Heart left ventricle (tissue), 13 donors: ENCODE data around the gene TXN.

Experiments used
- POLR2A ChIP-seq, 2 donors: fragments of 450-650 bp; IDR thresholded peaks; one replicate each; pipeline ENCODE4 v1.6.1; 2017; ENCODE audit warnings: antibody characterized with exemption in 2 of 2, mild to moderate bottlenecking in 2 of 2, moderate library complexity in 2 of 2
- TF ChIP-seq, protein P1 (sequence below), 12 donors: fragments of 200-600 bp; sonication (generic) in 4 of 12; IDR thresholded peaks; one replicate each; pipeline versions ENCODE4 v1.5.0 to v1.8.0; 2018 to 2022; ENCODE audit warnings: antibody characterized with exemption in 12 of 12, mild to moderate bottlenecking in 5 of 12
- donor health status: ischemic (EF 13 %, LVEDD 7.1; RV severe dilation, severe dysfunction).
- donor health status: DM: no; HTN: yes; CAD: no.
- donor health status: DM: no; HTN: no; CAD: no.
- donor health status: ischemic (EF 25% LVEDD 6.9; RV normal size, moderate dysfunction).
- donor health status: ischemic (EF 25% LVEDD 5.7; RV mildly dilated, moderate dysfunction).
- donor health status: ischemic (EF 35%, LVEDD 5.7; RV mildly dilated, moderate dysfunction).
- donor health status: nonischemic (EF 11% LVEDD 7.7; RV severe dilation, severe dysfunction).
- donor health status: DM: yes; HTN: yes; CAD: no.
- donor health status: PGD.
- donor health status: ischemic (EF 29% LVEDD 5.4; RV normal size, mild dysfunction).
- donor health status: nonischemic (EF 23%, LVEDD 6.1; RV moderate dilation, normal function).

DNA sequence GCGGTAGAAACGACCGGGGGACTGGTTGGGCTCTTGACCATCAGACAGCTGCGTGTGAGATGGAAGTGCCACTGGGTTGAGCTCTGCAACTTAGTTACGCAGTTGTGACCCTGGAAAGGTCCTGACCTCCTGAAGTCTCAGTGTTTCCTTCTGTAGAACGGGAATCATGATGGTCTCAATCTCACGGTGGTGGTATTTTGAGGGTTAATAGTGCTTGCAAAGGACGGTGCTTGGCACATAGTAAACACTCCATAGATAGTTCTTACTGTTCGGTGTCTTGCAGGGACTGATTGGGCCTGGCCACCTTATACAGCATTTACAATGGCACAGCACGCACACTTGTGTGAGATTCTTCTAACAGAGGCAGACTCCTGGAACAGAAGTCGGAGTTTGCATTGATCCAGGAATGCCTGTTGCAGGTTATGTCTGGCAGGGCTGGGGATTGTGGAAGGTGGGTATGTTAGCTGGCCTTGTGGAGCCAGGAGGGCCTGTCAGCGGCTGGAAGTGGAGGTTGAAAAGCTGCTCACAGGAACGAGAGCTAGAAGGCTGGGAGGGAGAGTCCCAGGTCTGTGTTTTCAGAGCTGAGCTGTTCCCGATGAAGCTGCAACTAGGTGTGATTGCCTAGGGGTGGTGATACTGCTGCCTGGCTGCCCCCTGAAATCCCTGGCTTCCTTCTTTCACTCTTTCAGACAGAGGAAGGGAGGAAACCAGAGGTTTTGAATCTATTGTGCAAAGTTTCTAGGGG, 962 bp upstream of the TXN start:
- TF ChIP-seq, protein P1, sequence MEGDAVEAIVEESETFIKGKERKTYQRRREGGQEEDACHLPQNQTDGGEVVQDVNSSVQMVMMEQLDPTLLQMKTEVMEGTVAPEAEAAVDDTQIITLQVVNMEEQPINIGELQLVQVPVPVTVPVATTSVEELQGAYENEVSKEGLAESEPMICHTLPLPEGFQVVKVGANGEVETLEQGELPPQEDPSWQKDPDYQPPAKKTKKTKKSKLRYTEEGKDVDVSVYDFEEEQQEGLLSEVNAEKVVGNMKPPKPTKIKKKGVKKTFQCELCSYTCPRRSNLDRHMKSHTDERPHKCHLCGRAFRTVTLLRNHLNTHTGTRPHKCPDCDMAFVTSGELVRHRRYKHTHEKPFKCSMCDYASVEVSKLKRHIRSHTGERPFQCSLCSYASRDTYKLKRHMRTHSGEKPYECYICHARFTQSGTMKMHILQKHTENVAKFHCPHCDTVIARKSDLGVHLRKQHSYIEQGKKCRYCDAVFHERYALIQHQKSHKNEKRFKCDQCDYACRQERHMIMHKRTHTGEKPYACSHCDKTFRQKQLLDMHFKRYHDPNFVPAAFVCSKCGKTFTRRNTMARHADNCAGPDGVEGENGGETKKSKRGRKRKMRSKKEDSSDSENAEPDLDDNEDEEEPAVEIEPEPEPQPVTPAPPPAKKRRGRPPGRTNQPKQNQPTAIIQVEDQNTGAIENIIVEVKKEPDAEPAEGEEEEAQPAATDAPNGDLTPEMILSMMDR (IDR thresholded peaks at IDR 0.05), result no peak
- TF ChIP-seq POLR2A (IDR thresholded peaks at IDR 0.05), result no peak
